GM18870 (cell line): Measurements from ENCODE around the gene NOS3.
"Not testable (repeated sequence)": the region's sequence is repeated elsewhere in the genome, so short reads cannot be mapped to it uniquely, and the experiment has no call there.

Source experiments
- ATAC-seq: cut with Tn5 transposase; IDR thresholded peaks from one replicate; pipeline ENCODE4 v1.9.1; 2021; ENCODE audit warnings: moderate library complexity; ENCODE audit not compliant: unreplicated experiment

NOS3 gene

GRCh38 chr7:150999001-150999400 is 8.2 kb downstream of the NOS3 start:
- no peak for ATAC-seq

- ATAC-seq, result no peak
Measured at GRCh38 chr7:150999497-151000230, 8.8 kb downstream of the NOS3 start.

- ATAC-seq, result no peak
Measured at GRCh38 chr7:151000897-151001495, 10.2 kb downstream of the NOS3 start.

- ATAC-seq, result no peak
Measured at GRCh38 chr7:151001546-151001945, 10.7 kb downstream of the NOS3 start.

DNA sequence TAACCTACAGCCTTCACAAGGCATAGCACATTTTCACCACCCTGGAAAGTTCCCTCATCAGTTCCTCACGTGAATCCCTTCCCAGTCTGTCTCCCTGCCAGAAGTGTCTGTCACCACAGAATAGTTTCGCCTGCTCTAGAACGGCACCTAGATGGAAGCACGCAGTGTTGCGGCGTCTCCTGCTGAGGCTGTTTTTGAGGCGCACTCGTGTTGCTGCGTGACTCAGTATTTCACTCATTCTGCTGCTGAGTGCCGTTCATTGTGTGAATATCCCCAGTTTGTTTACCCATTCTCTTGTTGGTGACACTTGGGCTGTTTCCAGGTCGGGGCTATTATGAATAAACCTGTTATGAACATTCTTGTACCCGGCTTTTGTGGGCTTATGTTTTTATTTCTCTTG is 12.8 kb downstream of the NOS3 start:
- no peak for ATAC-seq

- ATAC-seq, result no peak
Measured at GRCh38 chr7:151005566-151005965, 14.7 kb downstream of the NOS3 start.

DNA sequence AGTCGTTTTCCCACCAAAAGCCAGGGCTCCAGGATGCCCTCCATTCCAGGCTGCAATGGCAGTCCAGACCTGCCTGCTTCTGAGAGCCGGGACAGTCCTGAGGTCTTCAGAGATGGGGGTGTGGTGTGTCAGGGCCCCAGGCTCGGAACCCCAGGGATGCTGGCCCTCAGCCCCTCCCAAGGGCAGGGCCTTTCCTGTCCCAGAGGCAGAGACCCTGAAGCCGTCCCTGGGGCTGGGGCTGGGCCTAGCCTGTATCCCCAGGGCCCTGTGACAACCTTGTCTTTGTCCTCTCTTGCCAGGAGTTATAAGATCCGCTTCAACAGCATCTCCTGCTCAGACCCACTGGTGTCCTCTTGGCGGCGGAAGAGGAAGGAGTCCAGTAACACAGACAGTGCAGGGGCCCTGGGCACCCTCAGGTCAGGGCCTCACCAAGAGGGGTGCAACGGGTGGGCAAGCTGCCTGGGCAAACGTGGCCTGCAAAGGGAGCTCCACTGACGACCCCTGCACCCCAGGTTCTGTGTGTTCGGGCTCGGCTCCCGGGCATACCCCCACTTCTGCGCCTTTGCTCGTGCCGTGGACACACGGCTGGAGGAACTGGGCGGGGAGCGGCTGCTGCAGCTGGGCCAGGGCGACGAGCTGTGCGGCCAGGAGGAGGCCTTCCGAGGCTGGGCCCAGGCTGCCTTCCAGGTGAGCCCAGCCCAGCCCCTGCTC is 15.9 kb downstream of the NOS3 start:
- no peak for ATAC-seq

- no peak for ATAC-seq
Measured at GRCh38 chr7:151007469-151007898, 16.7 kb downstream of the NOS3 start.

DNA sequence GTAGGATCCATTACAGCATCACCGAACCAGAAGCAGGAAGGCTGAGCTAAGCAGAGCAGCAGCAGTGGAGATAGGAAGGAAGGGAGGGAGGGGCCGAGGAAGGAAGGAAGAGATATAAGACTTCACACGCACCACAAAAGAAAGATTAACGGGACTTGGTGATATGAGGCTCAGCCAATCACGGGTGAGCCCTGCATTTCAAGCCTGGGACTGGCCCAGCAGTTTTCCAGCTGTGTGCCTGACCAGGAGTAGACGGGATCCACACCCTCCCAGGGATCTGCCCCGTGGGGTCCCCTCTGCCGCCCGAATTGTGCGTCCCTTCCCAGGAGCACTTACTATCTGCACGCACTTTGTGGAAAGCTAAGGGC is 17.3 kb downstream of the NOS3 start:
- no peak for ATAC-seq

GRCh38 chr7:151008511-151009323 is 17.9 kb downstream of the NOS3 start:
- ATAC-seq, result peak; percentile 65

GRCh38 chr7:151009327-151010036 is 18.7 kb downstream of the NOS3 start:
- no peak for ATAC-seq

DNA sequence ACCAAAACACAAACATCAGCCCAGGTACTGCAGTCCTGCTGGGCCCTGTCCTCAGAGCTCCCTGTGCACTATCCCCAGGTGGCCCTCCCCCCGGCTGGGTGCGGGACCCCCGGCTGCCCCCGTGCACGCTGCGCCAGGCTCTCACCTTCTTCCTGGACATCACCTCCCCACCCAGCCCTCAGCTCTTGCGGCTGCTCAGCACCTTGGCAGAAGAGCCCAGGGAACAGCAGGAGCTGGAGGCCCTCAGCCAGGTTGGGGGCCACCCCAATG is 19.2 kb downstream of the NOS3 start:
- no peak for ATAC-seq

- ATAC-seq, result no peak
Measured at GRCh38 chr7:151010307-151011096, 19.7 kb downstream of the NOS3 start.

GRCh38 chr7:151011097-151011409 is 20.2 kb downstream of the NOS3 start:
- no peak for ATAC-seq

GRCh38 chr7:151011616-151012015 is 20.8 kb downstream of the NOS3 start:
- not testable (repeated sequence) for ATAC-seq

GRCh38 chr7:151012031-151012692 is 21.3 kb downstream of the NOS3 start:
- no peak for ATAC-seq

DNA sequence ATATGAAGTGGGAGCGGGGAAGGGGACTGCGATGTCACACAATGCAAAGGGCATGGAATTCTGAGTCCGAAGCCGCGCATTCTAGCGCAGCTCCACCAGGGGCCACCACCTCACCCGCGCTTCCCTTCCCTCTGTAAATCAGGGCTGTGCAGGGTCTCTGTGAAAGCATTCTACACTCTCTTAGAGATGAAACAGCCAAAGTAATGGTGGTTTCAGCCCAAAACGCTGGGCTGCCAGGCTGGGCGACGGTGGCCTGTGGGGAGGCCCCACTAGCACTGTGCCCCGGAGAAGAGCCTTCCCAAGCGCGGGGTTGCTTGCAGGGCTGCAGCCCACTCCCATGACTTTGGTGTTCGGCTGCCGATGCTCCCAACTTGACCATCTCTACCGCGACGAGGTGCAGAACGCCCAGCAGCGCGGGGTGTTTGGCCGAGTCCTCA is 22.1 kb downstream of the NOS3 start:
- no peak for ATAC-seq

DNA sequence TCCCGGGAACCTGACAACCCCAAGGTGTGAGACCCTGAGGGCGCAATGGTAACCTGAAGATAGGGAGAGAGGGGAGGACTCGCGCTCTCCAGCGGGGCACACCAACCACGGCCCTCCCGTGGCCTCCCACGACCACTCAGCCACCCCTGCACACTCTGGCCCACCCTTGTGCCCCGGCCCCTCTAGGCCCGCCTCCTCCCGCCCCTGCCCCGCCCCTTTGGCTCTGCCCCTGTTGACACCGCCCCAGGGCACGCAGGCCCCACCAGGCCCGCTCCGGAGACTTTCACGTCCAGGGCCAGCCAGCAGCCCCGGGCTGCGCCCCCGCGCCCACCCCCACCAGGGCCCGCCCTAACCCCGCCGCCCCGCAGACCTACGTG is 22.5 kb downstream of the NOS3 start:
- ATAC-seq, result no peak

- ATAC-seq, result no peak
Measured at GRCh38 chr7:151013733-151014497, 23.1 kb downstream of the NOS3 start.
